ENCODE measurements around the gene SHISA4. TPM values are rescaled to one million over a fixed set of nuclear protein-coding genes. Genes with fewer than 3 reads are reported as not detected.
"Not testable (repeated sequence)": the region's sequence is repeated elsewhere in the genome, so short reads cannot be mapped to it uniquely, and the experiment has no call there.

Gene SHISA4
- 1.7 and 3.0 TPM in 2 replicates for total RNA-seq (2022)
- Bru-seq, nascent RNA = percentile 26 among the genes with signal in this experiment
- percentile 16 among the genes with signal in this experiment for BruChase-seq, experiment 1, labeled RNA remaining after a 2-hour chase
- percentile 37 among the genes with signal in this experiment for BruChase-seq, experiment 2, labeled RNA remaining after a 6-hour chase
- long read RNA-seq, transcript SHISA4-201 (5 exons, 1,341 nt) = major isoform, 7 of 13 reads
- long read RNA-seq, partial matches to known transcripts = 4 of 13 reads
- long read RNA-seq, other reads (novel, unspliced or antisense) = 2 of 13 reads

GRCh38 chr1:201888282-201889089, at the start of gene SHISA4:
TSS of gene SHISA4 (plus strand) at chr1:201888898. CDS start at chr1:201888995, 97 bp downstream.
- H3K4me3 ChIP-seq (ENCODE audit: low read depth, low read length) = peak within 1 kb of the TSS; percentile 44
- Mint-ChIP-seq H3K27ac (ENCODE audit: unreplicated experiment) (no peak within 1 kb of the TSS), H3K9me3 (ENCODE audit: unreplicated experiment) (no peaks in the 10 kb centered on the region), H3K4me3 (ENCODE audit: unreplicated experiment) (peak within 1 kb of the TSS; percentile 36), H3K36me3 (ENCODE audit: insufficient read depth, unreplicated experiment) (no peaks in the 10 kb centered on the region), H3K4me1 (ENCODE audit: low read depth, unreplicated experiment) (peaks cover 13% of the 10 kb centered on the region), H3K27me3 (ENCODE audit: insufficient read depth, unreplicated experiment) (no peaks in the 10 kb centered on the region)
- CTCF ChIA-PET = no interaction called here
- H3K4me1 ChIP-seq = peaks cover 11% of the 10 kb centered on the region
- DNase-seq = peak; percentile 30
- POLR2A ChIA-PET = interaction anchor here (0.6 kb wide), 1 partner anchor 19 kb away, joined by 3 read pairs; no protein-coding TSS in a partner anchor
- no peaks in the 10 kb centered on the region for H3K27me3 ChIP-seq (replicated peaks; ENCODE audit: control insufficient read depth, insufficient read depth, low read length)
- TF ChIP-seq CTCF (IDR thresholded peaks at IDR 0.05; ENCODE audit: insufficient read depth in 1 of 2, low read depth in 1 of 2, low read length in 1 of 2, severe bottlenecking in 1 of 2, unreplicated experiment in 1 of 2) = no peak
- H3K9me3 ChIP-seq = no peaks in the 10 kb centered on the region
- H3K36me3 ChIP-seq (ENCODE audit: control insufficient read depth, insufficient read depth, low read length) = no peaks in the 10 kb centered on the region
- intact Hi-C loops (cut with micrococcal nuclease; ENCODE audit: unreplicated experiment) = no loop called here
- BruUV-seq (replicated peaks) = no TSS peak

- POLR2A ChIA-PET = not testable (repeated sequence)
These were observed 49.6 kb upstream of the SHISA4 start for GRCh38 chr1:201839089-201839488.

GRCh38 chr1:201840055-201840454, 48.6 kb upstream of the SHISA4 start:
- BruUV-seq (replicated peaks) = no TSS peak
- H3K36me3 Mint-ChIP-seq (ENCODE audit: insufficient read depth, unreplicated experiment) = peaks cover 16% of the 10 kb centered on the region
- POLR2A ChIA-PET = no interaction called here
- CTCF ChIA-PET = no interaction called here
- DNase-seq = no peak
- no peaks in the 10 kb centered on the region for H3K27me3 ChIP-seq (replicated peaks; ENCODE audit: control insufficient read depth, insufficient read depth, low read length)
- no peaks in the 10 kb centered on the region; the same call in none of the 2 replicates for H3K4me1 ChIP-seq
- no peak overlapping the region for H3K4me3 ChIP-seq (ENCODE audit: low read depth, low read length)
- H3K9me3 ChIP-seq = no peaks in the 10 kb centered on the region
- intact Hi-C loops (cut with micrococcal nuclease; ENCODE audit: unreplicated experiment) = no loop called here
- H3K36me3 ChIP-seq (ENCODE audit: control insufficient read depth, insufficient read depth, low read length) = no peaks in the 10 kb centered on the region
- no peak overlapping the region for H3K27ac Mint-ChIP-seq (ENCODE audit: unreplicated experiment)
- TF ChIP-seq CTCF (IDR thresholded peaks at IDR 0.05; ENCODE audit: insufficient read depth in 1 of 2, low read depth in 1 of 2, low read length in 1 of 2, severe bottlenecking in 1 of 2, unreplicated experiment in 1 of 2) = no peak
- no peaks in the 10 kb centered on the region for H3K27me3 Mint-ChIP-seq (ENCODE audit: insufficient read depth, unreplicated experiment)
- peaks cover 6% of the 10 kb centered on the region for H3K4me1 Mint-ChIP-seq (ENCODE audit: low read depth, unreplicated experiment)
- H3K4me3 Mint-ChIP-seq (ENCODE audit: unreplicated experiment) = no peak overlapping the region
- H3K9me3 Mint-ChIP-seq (ENCODE audit: unreplicated experiment) = no peaks in the 10 kb centered on the region

More at GRCh38 chr1:201839089-201839488, 49.6 kb upstream of the SHISA4 start:
- H3K4me1 ChIP-seq; BruUV-seq (replicated peaks); H3K27me3 ChIP-seq (replicated peaks; ENCODE audit: control insufficient read depth, insufficient read depth, low read length); H3K4me1 Mint-ChIP-seq (ENCODE audit: low read depth, unreplicated experiment); intact Hi-C loops (cut with micrococcal nuclease; ENCODE audit: unreplicated experiment); H3K36me3 ChIP-seq (ENCODE audit: control insufficient read depth, insufficient read depth, low read length); H3K27ac Mint-ChIP-seq (ENCODE audit: unreplicated experiment); H3K4me3 ChIP-seq (ENCODE audit: low read depth, low read length); CTCF ChIA-PET; DNase-seq; H3K9me3 ChIP-seq; H3K27me3 Mint-ChIP-seq (ENCODE audit: insufficient read depth, unreplicated experiment); H3K4me3 Mint-ChIP-seq (ENCODE audit: unreplicated experiment); H3K9me3 Mint-ChIP-seq (ENCODE audit: unreplicated experiment): not testable (repeated sequence)
- peaks cover 16% of the 10 kb centered on the region for H3K36me3 Mint-ChIP-seq (ENCODE audit: insufficient read depth, unreplicated experiment)

Measured in Caco-2 (cell line).